Measurements from ENCODE around the gene WRNIP1. TPM values are rescaled to one million over a fixed set of nuclear protein-coding genes. Genes with fewer than 3 reads are reported as not detected.

WRNIP1 gene
- total and polyA plus RNA-seq, 9 of the 15 experiments (the other 6 are each of a cell fraction or from before 2014, with no cell fraction given) = 13.2 to 63.6 (median 48.6) TPM

DNA sequence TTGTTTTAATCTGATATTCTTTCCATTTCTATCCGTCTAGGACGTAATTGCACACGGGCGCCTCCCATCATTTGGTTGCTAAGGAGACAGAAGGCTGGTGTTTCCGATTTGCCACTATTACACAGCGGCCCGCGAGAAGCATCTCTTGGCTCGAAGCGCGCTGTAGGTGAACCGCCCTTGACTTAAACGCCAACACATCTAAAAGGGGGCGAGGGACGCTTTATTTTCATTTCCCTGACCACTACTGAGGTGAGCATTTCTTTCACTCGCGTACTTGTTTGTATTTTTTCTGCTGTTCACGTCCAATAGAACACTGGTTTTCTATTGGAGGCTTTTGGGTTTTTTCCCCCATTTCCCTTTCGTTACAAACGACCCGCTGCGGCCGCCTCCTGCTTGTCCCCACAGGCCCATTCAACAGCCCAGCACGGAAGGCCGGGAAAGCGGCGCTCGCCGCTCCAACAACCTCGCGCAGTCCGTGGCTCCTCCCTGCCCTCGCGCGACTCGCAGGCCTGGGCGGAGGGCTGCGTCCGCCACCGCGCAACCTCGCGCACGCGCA lies 505 bp upstream of the WRNIP1 start (continued):
- no peak for TF ChIP-seq HDAC8 (tag; IDR thresholded peaks at IDR 0.05)
- TF ChIP-seq E2F1 (CRISPR knock-in tag; IDR thresholded peaks at IDR 0.05) = 0 out of 2 replicates have a peak, but pooled peaks have one; percentile 18
- TF ChIP-seq KLF6 (CRISPR knock-in tag; IDR thresholded peaks at IDR 0.05; ENCODE audit: borderline replicate concordance) = no peak
- 0 out of 2 replicates have a peak, but pooled peaks have one; percentile 32 for TF ChIP-seq ZEB2 (IDR thresholded peaks at IDR 0.05)
- 0 out of 2 replicates have a peak, but pooled peaks have one; percentile 3 for TF ChIP-seq FOXP1 (CRISPR knock-in tag; IDR thresholded peaks at IDR 0.05)
- no peak for TF ChIP-seq ZNF175 (CRISPR knock-in tag; IDR thresholded peaks at IDR 0.05; ENCODE audit: low read depth)
- no peak for TF ChIP-seq FUS (optimal IDR thresholded peaks at IDR 0.05; ENCODE audit: low read depth, low read length)
- peak; percentile 55; the same call in 1 of the 2 replicates for TF ChIP-seq SMARCA4 (IDR thresholded peaks at IDR 0.05)
- 0 out of 2 replicates have a peak, but pooled peaks have one; percentile 35 for TF ChIP-seq RFX7 (CRISPR knock-in tag; IDR thresholded peaks at IDR 0.05)
- TF ChIP-seq SRSF9 (IDR thresholded peaks at IDR 0.05; ENCODE audit: borderline replicate concordance, low read depth, low read length) = no peak
- peak; percentile 82 for TF ChIP-seq PHF20 (IDR thresholded peaks at IDR 0.05; ENCODE audit: partially characterized antibody)
- TF ChIP-seq ZNF551 (CRISPR knock-in tag; IDR thresholded peaks at IDR 0.05) = no peak
- no peak for TF ChIP-seq ZNF75A (CRISPR knock-in tag; IDR thresholded peaks at IDR 0.05)
- TF ChIP-seq NFIC (IDR thresholded peaks at IDR 0.05) = no peak
- TF ChIP-seq NFRKB (IDR thresholded peaks at IDR 0.05; ENCODE audit: low read depth) = peak; percentile 63; the same call in 1 of the 2 replicates
- 0 out of 2 replicates have a peak, but pooled peaks have one; percentile 35 for TF ChIP-seq ZNF512 (tag; IDR thresholded peaks at IDR 0.05)
- 0 out of 4 replicates have a peak, but pooled peaks of 1 of the 2 experiments have one; percentile 22 for TF ChIP-seq RCOR1 (IDR thresholded peaks at IDR 0.05; ENCODE audit: borderline replicate concordance in 1 of 2, low read depth in 2 of 2, low read length in 2 of 2)
- TF ChIP-seq ARNT (IDR thresholded peaks at IDR 0.05) = peak in 1 of 2 experiments; percentile 70; a peak in 1 of 4 replicates
- TF ChIP-seq ZNF224 (CRISPR knock-in tag; IDR thresholded peaks at IDR 0.05) = no peak
- TF ChIP-seq POLR2A (conservative IDR thresholded peaks at IDR 0.05) = peak; percentile 91
- no peak for TF ChIP-seq CC2D1A (IDR thresholded peaks at IDR 0.05)
- no peak for TF ChIP-seq SAFB (IDR thresholded peaks at IDR 0.05; ENCODE audit: borderline replicate concordance, low read depth, low read length)
- peak; percentile 11 for TF ChIP-seq PCBP2 (IDR thresholded peaks at IDR 0.05; ENCODE audit: low read depth, low read length, poor library complexity, severe bottlenecking)
- no peak for TF ChIP-seq DNMT1 (IDR thresholded peaks at IDR 0.05)
- TF ChIP-seq ELF4 (CRISPR knock-in tag; IDR thresholded peaks at IDR 0.05) = no peak
- TF ChIP-seq TOE1 (IDR thresholded peaks at IDR 0.05; ENCODE audit: borderline replicate concordance) = 0 out of 2 replicates have a peak, but pooled peaks have one; percentile 39
- TF ChIP-seq TOE1 (CRISPR knock-in tag; IDR thresholded peaks at IDR 0.05; ENCODE audit: borderline replicate concordance, low read depth) = no peak
- TF ChIP-seq CREBBP (IDR thresholded peaks at IDR 0.05; ENCODE audit: low read depth, low read length) = no peak
- no peak for TF ChIP-seq ZNF707 (CRISPR knock-in tag; conservative IDR thresholded peaks at IDR 0.05)
- TF ChIP-seq RB1 (IDR thresholded peaks at IDR 0.05; ENCODE audit: low read depth) = peak; percentile 36; the same call in 1 of the 2 replicates
- TF ChIP-seq HMG20B (CRISPR knock-in tag; IDR thresholded peaks at IDR 0.05) = no peak
